ENCODE results near the gene PCNX4.

PCNX4 gene

GRCh38 chr14:60106339-60106738 is 14.6 kb downstream of the PCNX4 start:
- no peak for DNase-seq

- DNase-seq: no peak
Observed at GRCh38 chr14:60107477-60107876, 15.8 kb downstream of the PCNX4 start.

GRCh38 chr14:60111732-60112131 is 20.0 kb downstream of the PCNX4 start:
- no peak for DNase-seq

GRCh38 chr14:60114881-60115280 is 23.2 kb downstream of the PCNX4 start:
- DNase-seq: no peak

GRCh38 chr14:60116181-60116580 is 24.5 kb downstream of the PCNX4 start:
- no peak for DNase-seq

GRCh38 chr14:60125918-60126317 is 34.2 kb downstream of the PCNX4 start:
- DNase-seq: no peak

GRCh38 chr14:60133487-60133886 is 41.8 kb downstream of the PCNX4 start:
- DNase-seq: no peak

GRCh38 chr14:60134702-60135101 is 43.0 kb downstream of the PCNX4 start:
- DNase-seq: no peak

GRCh38 chr14:60151715-60152114 is 60.0 kb downstream of the PCNX4 start:
- peak; percentile 64 for DNase-seq

- DNase-seq: no peak
Observed at GRCh38 chr14:60153991-60154390, 62.3 kb downstream of the PCNX4 start.

- DNase-seq: no peak
Observed at GRCh38 chr14:60154671-60155070, 62.9 kb downstream of the PCNX4 start.

GRCh38 chr14:60160422-60160821 is 68.7 kb downstream of the PCNX4 start:
- DNase-seq: no peak

- no peak for DNase-seq
Observed at GRCh38 chr14:60161196-60162107, 69.7 kb downstream of the PCNX4 start.

GRCh38 chr14:60163693-60164092 is 72.0 kb downstream of the PCNX4 start:
- DNase-seq: no peak

- DNase-seq: no peak
Observed at GRCh38 chr14:60164404-60164711, 72.6 kb downstream of the PCNX4 start.

- peak; percentile 54 for DNase-seq
Observed at GRCh38 chr14:60164712-60165546, 73.2 kb downstream of the PCNX4 start, which contains the start of gene DHRS7. Gene DHRS7, minus strand, starts transcription at chr14:60165398. Its CDS starts 89 bp downstream, at chr14:60165309.

- no peak for DNase-seq
Observed at GRCh38 chr14:60165547-60165876, 73.8 kb downstream of the PCNX4 start.

GRCh38 chr14:60166142-60166541 is 74.4 kb downstream of the PCNX4 start:
- no peak for DNase-seq

GRCh38 chr14:60169722-60170121 is 78.0 kb downstream of the PCNX4 start:
- DNase-seq: no peak

GRCh38 chr14:60170948-60171347 is 79.2 kb downstream of the PCNX4 start:
- DNase-seq: no peak

- no peak for DNase-seq
Observed at GRCh38 chr14:60171690-60172089, 80.0 kb downstream of the PCNX4 start.

GRCh38 chr14:60174352-60175254 is 82.9 kb downstream of the PCNX4 start:
- DNase-seq: no peak

Data from stimulated activated naive CD4-positive, alpha-beta T cell treated with Interleukin-2 at 50 U/mL for 16 hours (primary cell).